Stimulated activated CD4-positive, alpha-beta T cell treated with anti-CD3 and anti-CD28 coated beads, Interleukin-4, amount 100 ng/mL, for 24 hours (primary cell): ENCODE measurements around the gene FOXJ2.
"Not testable (repeated sequence)": the region's sequence is repeated elsewhere in the genome, so short reads cannot be mapped to it uniquely, and the experiment has no call there.

Experiments
- DNase-seq: peaks from one replicate; pipeline ENCODE4 v3.0.0-alpha.2; 2020

Gene FOXJ2

GRCh38 chr12:8031017-8031416 lies 1.5 kb upstream of the FOXJ2 start:
- not testable (repeated sequence) for DNase-seq

- no peak for DNase-seq
Measured at GRCh38 chr12:8031872-8032241, 659 bp upstream of the FOXJ2 start.

DNA sequence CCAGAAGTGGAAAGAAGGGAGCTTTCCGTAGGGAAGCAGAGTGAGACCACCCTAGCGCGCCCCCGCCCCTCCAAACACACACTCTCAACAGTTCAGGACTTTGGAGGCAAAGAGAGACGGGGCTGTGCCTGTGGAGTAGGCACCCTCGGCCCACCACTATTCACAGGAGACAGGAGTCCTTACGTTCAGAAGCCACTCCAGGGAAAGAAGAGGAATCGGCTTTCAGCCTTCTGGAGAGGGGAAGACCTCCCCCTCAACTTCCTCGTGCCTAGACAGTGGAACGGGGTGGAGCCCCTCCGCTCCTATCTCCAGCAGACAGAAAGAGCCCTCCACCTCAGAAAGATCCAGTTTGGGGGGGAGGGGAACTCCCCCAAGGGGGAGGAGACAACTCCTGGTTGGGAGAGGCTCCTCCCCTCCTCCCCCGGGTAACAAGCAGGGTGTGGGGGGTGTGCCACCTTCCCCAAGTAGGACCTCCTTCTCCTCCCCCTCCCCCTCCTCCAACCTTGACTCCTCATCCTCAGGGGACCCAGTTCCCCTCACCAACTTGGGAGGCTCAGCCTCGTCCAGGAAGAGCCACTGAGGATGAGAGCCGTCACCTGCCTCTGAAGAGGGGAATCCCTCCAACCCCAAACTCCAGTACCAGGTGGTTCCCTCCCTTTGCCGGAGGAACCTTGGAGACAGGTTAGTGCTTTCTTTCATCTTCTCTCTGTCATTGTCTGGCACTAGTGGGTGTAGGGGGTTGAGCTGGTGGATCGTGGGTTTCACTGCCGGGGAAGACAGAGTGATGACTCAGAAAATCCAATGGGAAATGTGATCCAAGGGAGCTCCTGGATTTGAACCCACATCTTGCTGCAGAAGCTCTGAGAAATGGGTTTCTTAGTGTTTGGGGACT lies 883 bp downstream of the FOXJ2 start:
- DNase-seq: peak; percentile 52

DNA sequence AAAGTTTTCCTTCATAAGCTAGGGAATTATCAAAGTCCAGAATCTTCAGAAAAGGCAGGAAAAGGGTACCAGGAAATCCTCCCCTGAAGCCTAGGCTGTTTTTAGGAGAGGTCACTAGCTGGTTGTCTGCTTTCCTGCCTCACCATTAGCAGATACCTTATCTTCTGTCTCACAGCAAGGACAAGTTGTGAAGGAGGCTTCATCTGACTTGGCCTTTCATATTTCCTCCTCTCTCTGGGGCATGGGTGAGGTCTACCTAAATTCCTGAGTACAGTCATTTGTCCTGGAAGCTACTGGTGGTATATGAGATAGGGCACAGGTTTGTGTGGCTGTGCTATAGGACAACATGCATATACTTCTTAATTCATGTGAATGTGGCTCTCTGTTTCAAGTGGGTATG lies 2.3 kb downstream of the FOXJ2 start:
- no peak for DNase-seq

DNA sequence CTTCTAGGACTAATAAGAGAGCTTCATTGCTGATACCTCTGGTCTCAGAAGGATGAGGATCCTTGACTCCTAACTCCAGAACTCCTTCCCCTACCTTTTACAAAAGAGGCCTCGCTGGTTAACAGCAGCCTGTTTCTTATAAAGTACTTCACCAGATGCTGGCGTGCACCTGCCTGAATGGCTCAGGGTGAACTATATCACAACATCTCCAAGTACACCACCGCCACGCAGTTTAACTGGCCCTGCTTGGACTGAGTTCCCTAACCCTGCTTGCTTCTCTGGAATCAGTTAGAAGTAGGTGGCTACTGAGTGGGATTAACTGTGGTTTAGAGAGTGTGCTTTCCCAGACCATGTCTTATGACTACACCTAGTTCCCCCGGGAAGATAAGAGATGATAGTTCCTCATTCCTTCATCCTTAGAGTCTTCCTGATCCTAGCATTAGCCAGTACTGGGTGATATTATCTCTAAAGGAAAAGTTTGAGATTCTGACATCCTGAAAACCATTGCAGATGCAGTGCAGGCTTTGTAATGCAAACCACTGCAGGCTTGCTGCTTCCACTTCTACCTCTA lies 3.0 kb downstream of the FOXJ2 start:
- DNase-seq: no peak

DNA sequence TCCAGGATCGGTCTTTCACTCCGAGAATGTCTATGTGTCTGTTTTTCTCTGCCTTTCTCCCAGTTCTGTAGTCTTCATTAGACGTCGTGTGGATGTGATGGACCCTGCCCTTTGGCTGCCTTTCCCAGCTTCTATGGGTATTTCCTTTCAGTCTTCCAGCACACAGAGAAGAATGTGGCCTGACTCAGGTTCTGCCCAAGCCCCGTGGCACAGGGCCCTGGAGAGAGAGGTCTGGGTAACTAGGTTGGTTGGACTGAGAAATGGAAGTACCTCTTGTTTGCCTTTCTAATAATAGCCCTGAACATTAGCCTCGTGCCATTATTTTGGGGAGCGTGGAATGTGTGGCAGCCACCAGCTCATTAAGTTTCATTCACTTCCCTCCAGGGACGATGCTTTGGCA lies 3.8 kb downstream of the FOXJ2 start:
- no peak for DNase-seq

DNA sequence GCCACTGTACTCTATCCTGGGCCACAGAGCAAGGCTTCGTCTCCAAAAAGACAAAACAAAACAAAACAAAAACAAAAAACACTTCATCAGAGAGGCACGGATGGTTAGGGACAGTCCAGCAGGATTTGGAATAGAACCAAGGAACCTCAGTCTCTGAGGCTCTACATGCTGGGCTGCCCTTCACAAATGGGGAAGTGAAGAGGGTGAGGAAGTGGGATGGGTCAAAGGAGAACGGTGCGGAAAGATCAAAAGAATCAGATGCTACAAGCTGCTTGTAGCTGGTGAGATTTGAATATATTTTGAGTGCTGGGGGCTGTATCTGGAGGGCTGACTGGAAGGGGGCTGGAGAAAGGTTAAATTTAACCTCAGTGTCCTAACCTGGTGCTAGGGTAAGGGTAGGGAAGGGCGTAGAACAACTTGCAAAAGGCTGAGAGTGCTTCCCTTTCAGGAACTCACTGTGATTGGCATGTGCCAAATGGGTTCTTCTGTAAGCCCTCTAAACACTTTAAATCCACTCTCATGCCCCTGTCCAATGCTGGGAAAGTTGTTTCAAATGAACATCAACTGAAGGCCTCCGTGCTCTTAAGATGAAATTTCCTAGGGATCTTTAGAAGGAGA lies 4.6 kb downstream of the FOXJ2 start:
- no peak for DNase-seq

GRCh38 chr12:8037947-8038346 lies 5.4 kb downstream of the FOXJ2 start:
- DNase-seq: no peak

GRCh38 chr12:8038659-8039114 lies 6.2 kb downstream of the FOXJ2 start:
- peak; percentile 27 for DNase-seq

- DNase-seq: no peak
Measured at GRCh38 chr12:8040791-8041190, 8.3 kb downstream of the FOXJ2 start.

DNA sequence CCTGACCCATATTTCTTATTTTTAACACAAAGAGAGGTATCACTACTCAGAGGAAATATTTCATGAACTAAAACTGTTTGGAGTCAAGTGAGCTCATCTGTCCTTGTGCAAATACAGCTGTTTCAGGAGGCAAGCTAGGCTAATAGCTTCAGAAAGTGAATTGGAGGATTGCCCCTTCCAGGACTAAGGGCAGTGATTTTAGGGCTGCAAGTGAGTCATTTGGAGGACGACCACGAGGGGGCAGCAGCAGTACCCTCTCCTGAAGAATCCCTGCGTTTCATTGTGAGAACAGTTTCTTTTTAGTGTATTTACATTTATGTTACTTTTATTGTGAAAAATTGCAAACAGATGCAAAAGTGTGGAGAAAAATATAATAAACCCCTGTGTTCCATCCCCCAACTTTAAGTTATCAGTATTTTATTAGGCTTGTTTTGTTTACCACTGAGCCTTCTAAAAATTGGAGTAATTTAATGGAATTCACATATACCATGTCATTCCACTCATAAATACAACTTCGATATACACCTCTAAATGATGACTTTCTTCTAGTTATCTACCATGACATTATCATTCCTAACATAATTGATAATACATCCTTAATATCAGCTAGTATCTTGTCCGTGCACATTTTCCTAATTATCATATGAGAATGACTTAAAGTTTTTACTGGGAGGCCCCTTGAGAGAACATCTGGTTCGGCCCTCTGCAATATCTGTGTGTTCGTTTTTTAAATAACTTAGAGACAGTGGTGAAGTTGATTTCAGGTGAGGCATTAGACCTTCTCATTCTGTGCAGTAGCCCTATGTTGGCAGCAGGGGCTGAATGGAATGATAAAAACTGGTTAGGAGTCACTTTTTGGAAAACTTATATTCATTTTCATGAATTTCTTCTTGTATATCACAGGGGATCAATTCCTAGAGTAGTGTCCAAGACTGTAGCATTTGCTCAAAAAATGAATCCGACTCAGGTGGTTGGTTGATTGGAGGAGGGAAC lies 13.7 kb downstream of the FOXJ2 start:
- peak; percentile 83 for DNase-seq

DNA sequence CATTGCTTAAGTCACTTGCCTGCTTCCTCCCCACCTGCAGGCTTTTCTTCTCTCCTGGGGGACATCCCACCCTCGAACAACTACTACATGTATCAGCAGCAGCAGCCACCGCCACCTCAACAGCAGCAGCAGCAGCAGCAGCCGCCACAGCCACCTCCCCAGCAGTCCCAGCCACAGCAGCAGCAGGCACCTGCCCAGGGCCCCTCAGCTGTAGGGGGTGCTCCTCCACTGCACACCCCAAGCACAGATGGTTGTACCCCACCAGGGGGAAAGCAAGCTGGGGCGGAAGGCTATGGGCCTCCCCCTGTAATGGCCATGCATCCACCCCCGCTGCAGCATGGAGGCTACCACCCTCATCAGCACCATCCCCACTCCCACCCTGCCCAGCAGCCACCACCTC lies 15.3 kb downstream of the FOXJ2 start:
- DNase-seq: no peak

DNA sequence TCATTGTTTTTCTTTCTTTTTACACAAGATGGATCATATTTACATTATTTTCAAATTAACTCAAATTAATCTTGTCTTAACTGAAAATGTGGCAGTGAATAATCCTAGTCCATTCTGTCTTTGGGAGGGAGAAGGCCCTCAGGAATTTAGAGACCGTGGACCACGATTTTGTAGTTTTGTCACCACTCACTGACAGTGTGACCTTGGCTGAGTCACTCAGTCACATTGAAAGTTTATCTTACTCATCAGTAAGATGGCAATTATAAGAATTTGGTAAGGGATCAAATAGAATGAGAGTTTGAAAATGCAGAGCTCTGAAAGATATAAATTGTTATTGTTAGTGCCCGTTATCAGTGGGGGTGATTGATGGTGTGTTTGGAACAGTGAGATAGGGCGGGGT lies 16.4 kb downstream of the FOXJ2 start:
- no peak for DNase-seq

DNA sequence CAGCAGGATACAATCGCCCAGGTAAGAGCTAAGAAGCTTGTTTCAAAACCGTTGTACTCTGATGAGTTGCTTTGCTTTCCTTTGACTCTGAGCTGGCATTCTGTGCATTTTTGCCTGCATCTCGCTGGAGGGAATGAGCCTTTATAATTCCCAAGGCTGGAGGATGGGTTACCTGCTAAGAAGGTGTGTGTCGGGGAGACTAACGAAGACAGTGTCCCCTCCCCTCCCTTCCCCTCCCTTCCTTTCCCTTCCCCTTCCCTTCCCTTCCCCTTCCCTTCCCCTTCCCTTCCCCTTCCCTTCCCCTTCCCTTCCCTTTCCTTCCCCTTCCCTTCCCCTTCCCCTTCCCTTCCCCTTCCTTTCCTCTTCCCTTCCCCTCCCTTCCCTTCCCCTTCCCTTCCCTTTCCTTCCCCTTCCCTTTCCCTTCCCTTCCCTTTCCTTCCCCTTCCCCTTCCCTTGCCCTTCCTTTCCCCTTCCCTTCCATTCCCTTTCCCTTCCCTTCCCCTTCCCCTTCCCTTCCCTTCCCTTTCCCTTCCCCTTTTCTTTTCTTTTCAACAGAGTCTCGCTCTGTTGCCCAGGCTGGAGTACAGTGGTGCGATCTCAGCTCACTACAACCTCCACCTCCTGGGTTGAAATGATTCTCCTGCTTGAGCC lies 18.2 kb downstream of the FOXJ2 start:
- DNase-seq: no peak

DNA sequence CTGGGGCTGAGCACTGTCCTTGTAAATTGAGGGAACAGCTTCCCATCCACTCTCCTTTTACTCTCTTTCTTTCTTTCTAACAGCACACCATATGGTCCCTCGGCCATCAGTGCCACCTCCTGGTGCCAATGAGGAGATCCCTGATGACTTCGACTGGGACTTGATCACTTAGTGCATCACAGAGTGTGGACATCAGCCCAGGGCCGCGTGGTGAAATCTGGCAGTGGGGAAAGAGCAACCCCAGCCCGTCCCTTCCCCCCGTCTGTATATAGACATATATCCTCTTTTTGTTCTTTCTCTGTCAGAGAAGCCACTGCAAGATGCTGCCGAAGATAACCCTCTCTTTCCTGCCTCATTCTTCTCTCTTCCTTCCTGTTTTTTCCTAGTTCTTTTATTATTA lies 20.2 kb downstream of the FOXJ2 start:
- no peak for DNase-seq

GRCh38 chr12:8054816-8055215 lies 22.3 kb downstream of the FOXJ2 start:
- no peak for DNase-seq

- DNase-seq: no peak
Measured at GRCh38 chr12:8057306-8057705, 24.8 kb downstream of the FOXJ2 start.

DNA sequence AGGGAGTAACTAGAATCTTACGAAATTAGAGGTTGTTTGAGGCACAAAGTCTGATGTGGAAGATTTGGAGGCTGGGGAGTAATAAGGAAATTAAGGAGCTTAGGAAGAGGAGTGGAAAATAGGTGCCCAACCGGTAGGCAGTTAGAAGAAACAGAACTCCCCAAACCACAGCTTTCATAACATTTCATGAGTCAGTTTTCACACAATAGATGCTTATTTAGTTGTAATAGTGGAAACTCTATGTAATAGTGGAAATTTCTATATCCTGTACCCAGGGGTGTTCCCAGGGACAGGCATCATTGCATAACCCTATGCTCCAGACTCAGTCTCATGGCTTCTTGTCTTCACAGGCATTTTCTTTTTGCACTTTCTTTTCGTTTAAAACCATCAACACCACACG lies 25.3 kb downstream of the FOXJ2 start:
- no peak for DNase-seq

- no peak for DNase-seq
Measured at GRCh38 chr12:8058506-8058905, 26.0 kb downstream of the FOXJ2 start.

DNA sequence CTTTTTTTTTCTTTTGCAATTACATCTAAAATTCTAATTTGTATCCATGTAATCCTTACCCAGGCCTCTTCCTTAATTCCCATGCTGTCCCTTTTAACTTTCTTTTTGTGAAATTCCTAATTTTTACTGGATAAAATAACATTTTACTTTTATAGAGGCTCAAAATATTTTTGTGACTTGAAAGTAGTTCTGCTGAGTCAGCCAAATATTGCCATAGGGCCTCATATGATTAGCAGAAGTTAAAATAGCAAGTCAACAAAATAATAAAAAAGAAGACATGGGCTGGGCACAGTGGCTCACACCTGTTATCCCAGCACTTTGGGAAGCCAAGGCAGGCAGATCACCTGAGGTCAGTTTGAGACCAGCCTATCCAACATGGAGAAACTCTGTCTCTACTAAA lies 31.6 kb downstream of the FOXJ2 start:
- DNase-seq: no peak

DNA sequence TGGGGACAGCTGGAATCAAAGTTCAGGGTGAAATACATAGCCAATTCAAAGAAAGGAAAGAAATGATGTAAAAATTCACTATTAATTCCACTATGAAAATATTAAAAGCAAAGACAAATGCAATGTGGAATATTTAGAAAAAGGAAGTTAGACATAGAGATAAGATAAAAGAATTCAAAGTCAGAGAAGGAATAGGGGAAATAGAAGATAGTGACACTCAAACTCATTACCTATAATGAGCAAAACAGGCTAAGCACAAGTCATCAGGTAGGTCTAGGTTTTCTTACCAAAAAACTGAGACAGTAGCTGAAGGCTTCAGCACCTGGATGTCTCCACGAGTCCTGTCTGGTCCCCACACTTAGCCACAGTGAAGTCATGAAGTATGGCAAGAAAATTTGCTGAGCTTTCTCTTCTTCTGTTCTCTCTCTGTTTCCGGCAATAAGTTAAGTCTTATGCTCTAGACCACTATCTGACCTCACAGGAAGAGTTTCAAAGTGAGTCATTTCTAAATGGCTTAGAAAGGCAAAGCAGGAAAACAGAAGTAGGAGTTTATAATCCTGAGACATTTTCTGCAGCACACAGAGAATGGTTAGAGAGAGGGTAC lies 33.6 kb downstream of the FOXJ2 start, which contains the start of gene C3AR1:
Gene C3AR1 (minus strand): TSS at position 369 of the 604 bp plus-strand sequence. CDS start 6,174 bp downstream, outside the sequence.
- DNase-seq: peak; percentile 25

GRCh38 chr12:8069582-8069981 lies 37.1 kb downstream of the FOXJ2 start:
- DNase-seq: no peak
